SK-N-SH treated with all-trans-retinoic acid at 6 μM for 48 hours (cell line): ENCODE measurements around the gene WFDC5.

ENCODE experiments used
- ATAC-seq: fragments of 200-7000 bp; cut with Tn5 transposase; 3 replicates; pipeline ENCODE4 v1.9.1; 2020; ENCODE audit warnings: mild to moderate bottlenecking, moderate library complexity
- ARNTL ChIP-seq: fragments of 450-650 bp; formaldehyde crosslinking; IDR thresholded peaks from 2 replicates; pipeline ENCODE4 v1.5.0; 2020; ENCODE audit warnings: low read depth, mild to moderate bottlenecking, moderate library complexity, borderline replicate concordance
- BACH2 ChIP-seq: fragments of 250-450 bp; sonication (Bioruptor Pico); IDR thresholded peaks from 2 replicates; pipeline ENCODE4 v1.9.0; 2021; ENCODE audit warnings: mild to moderate bottlenecking, borderline replicate concordance
- CSDC2 ChIP-seq: fragments of 250-450 bp; sonication (Bioruptor Pico); IDR thresholded peaks from 2 replicates; pipeline ENCODE4 v1.5.0; 2020; ENCODE audit warnings: mild to moderate bottlenecking, moderate library complexity
- CSRNP3 ChIP-seq: fragments of 250-450 bp; sonication (Bioruptor Pico); IDR thresholded peaks from 2 replicates; pipeline ENCODE4 v1.5.1; 2021; ENCODE audit warnings: mild to moderate bottlenecking, moderate library complexity
- ESRRG ChIP-seq: fragments of 250-450 bp; sonication (Bioruptor Pico); IDR thresholded peaks from 2 replicates; pipeline ENCODE4 v1.6.1; 2021; ENCODE audit warnings: mild to moderate bottlenecking
- GLIS3 ChIP-seq: fragments of 250-450 bp; sonication (Bioruptor Pico); IDR thresholded peaks from 2 replicates; pipeline ENCODE4 v1.5.0; 2020; ENCODE audit warnings: mild to moderate bottlenecking, moderate library complexity
- ISL1 ChIP-seq: fragments of 250-450 bp; sonication (Bioruptor Pico); IDR thresholded peaks from 2 replicates; pipeline ENCODE4 v2.1.2; 2022; ENCODE audit warnings: mild to moderate bottlenecking, moderate library complexity
- PATZ1 ChIP-seq: fragments of 250-450 bp; sonication (Bioruptor Pico); IDR thresholded peaks from 2 replicates; pipeline ENCODE4 v1.8.0; 2020; ENCODE audit warnings: mild to moderate bottlenecking, moderate library complexity, borderline replicate concordance
- PPARA ChIP-seq: fragments of 250-450 bp; sonication (Bioruptor Pico); IDR thresholded peaks from 2 replicates; pipeline ENCODE4 v1.5.0; 2020; ENCODE audit warnings: mild to moderate bottlenecking, borderline replicate concordance
- RARB ChIP-seq: fragments of 250-450 bp; sonication (Bioruptor Pico); IDR thresholded peaks from 2 replicates; pipeline ENCODE4 v1.8.0; 2021; ENCODE audit warnings: mild to moderate bottlenecking, moderate library complexity
- SNAI2 ChIP-seq: fragments of 250-450 bp; sonication (Bioruptor Pico); IDR thresholded peaks from 2 replicates; pipeline ENCODE4 v1.5.0; 2020; ENCODE audit warnings: mild to moderate bottlenecking, moderate library complexity
- TCF4 ChIP-seq: fragments of 250-450 bp; sonication (Bioruptor Pico); IDR thresholded peaks from 2 replicates; pipeline ENCODE4 v1.8.0; 2021; ENCODE audit warnings: mild to moderate bottlenecking, moderate library complexity, borderline replicate concordance
- TOX ChIP-seq: fragments of 250-450 bp; sonication (Bioruptor Pico); IDR thresholded peaks from 2 replicates; pipeline ENCODE4 v1.8.0; 2021; ENCODE audit warnings: mild to moderate bottlenecking, moderate library complexity, borderline replicate concordance
- TSHZ2 ChIP-seq: fragments of 250-450 bp; sonication (Bioruptor Pico); IDR thresholded peaks from 2 replicates; pipeline ENCODE4 v1.5.0; 2020; ENCODE audit warnings: mild to moderate bottlenecking, moderate library complexity
- ZC3H10 ChIP-seq: fragments of 250-450 bp; sonication (Bioruptor Pico); IDR thresholded peaks from 2 replicates; pipeline ENCODE4 v1.5.1; 2021; ENCODE audit warnings: mild to moderate bottlenecking, moderate library complexity
- ZFP3 ChIP-seq: fragments of 250-450 bp; sonication (Bioruptor Pico); IDR thresholded peaks from 2 replicates; pipeline ENCODE4 v1.5.0; 2020; ENCODE audit warnings: mild to moderate bottlenecking, moderate library complexity
- ZFP30 ChIP-seq: fragments of 450-650 bp; formaldehyde crosslinking; IDR thresholded peaks from 2 replicates; pipeline ENCODE4 v1.5.0; 2022; ENCODE audit warnings: mild to moderate bottlenecking, moderate library complexity
- ZNF565 ChIP-seq: fragments of 450-650 bp; formaldehyde crosslinking; conservative IDR thresholded peaks from 2 replicates; pipeline ENCODE4 v1.5.0; 2020; ENCODE audit warnings: low read depth, mild to moderate bottlenecking, moderate library complexity
- ZNF70 ChIP-seq: fragments of 450-650 bp; formaldehyde crosslinking; IDR thresholded peaks from 2 replicates; pipeline ENCODE4 v1.5.0; 2020; ENCODE audit warnings: mild to moderate bottlenecking, moderate library complexity
- ZNF8 ChIP-seq: fragments of 450-650 bp; formaldehyde crosslinking; IDR thresholded peaks from 2 replicates; pipeline ENCODE4 v1.5.0; 2020; ENCODE audit warnings: mild to moderate bottlenecking, moderate library complexity
- TF ChIP-seq, protein P1 (sequence below): fragments of 250-450 bp; sonication (Bioruptor Pico); IDR thresholded peaks from 2 replicates; pipeline ENCODE4 v1.8.0; 2021; ENCODE audit warnings: low read depth, mild to moderate bottlenecking, moderate library complexity, borderline replicate concordance
- TF ChIP-seq, protein P2 (sequence below): fragments of 250-450 bp; sonication (Bioruptor Pico); IDR thresholded peaks from 2 replicates; pipeline ENCODE4 v1.5.1; 2020; ENCODE audit warnings: low read depth, mild to moderate bottlenecking, moderate library complexity

WFDC5 gene

DNA sequence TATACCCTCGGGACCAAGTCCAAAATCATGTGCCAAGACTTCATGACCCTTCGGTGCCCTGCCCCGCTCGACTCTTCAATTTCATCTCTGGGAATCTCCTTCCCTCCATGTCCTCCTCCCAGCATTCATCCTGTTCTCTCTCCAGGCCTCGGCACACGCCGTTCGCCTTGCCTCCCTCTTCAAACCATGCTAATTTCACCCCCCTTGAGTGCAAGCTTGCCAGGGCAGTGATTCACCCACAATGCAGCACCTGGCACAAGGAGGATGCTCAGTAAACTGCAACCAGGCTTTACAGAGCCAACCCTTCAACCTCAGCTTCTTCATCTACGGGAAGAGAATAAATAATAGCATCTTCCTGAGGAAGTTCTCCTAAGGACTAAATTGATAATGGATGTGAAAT, 18.2 kb downstream of the WFDC5 start (continued):
- no peak for TF ChIP-seq ESRRG (CRISPR knock-in tag)
- TF ChIP-seq ISL1 = no peak
- TF ChIP-seq SNAI2 (CRISPR knock-in tag) = no peak

GRCh38 chr20:45095805-45096238, 19.2 kb downstream of the WFDC5 start:
- TF ChIP-seq, protein P1, sequence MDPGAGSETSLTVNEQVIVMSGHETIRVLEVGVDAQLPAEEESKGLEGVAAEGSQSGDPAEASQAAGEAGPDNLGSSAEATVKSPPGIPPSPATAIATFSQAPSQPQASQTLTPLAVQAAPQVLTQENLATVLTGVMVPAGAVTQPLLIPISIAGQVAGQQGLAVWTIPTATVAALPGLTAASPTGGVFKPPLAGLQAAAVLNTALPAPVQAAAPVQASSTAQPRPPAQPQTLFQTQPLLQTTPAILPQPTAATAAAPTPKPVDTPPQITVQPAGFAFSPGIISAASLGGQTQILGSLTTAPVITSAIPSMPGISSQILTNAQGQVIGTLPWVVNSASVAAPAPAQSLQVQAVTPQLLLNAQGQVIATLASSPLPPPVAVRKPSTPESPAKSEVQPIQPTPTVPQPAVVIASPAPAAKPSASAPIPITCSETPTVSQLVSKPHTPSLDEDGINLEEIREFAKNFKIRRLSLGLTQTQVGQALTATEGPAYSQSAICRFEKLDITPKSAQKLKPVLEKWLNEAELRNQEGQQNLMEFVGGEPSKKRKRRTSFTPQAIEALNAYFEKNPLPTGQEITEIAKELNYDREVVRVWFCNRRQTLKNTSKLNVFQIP (CRISPR knock-in tag) = no peak
- no peak for TF ChIP-seq ARNTL
- no peak for TF ChIP-seq PPARA (CRISPR knock-in tag)
- ATAC-seq = peak; percentile 86; the same call in 2 of the 3 replicates

DNA sequence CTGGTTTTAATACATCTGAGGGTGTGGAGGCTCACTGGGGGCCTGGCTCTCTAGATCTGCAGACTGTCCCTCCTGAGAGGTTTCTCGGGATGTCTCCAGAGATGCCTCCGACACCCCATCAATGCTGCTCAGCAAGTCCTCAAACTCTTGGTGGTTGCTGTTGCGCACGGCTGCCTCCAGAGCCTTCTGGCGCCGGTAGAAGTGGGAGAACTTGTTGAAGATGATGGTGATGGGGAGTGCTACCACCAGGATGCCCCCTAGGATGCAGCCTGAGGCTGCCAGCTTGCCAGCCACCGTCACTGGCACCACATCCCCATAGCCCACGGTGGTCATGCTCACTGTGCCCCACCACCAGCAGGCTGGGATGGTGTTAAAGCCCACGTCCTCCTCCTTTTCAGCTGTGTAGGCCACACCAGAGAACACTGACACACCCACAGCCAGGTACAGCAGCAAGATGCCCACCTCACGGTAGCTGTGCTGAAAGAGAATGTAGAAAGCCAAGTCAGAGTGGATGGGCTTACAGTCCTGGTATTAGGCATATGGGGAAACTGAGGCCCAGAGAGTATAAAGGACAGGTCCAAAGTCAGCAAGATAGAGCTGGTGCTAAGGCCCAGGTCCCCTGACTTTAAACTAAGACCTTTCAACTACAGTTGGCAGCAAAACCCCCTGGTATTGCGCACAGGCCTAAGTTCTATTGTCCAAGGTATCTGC, 20.0 kb downstream of the WFDC5 start:
- peak; percentile 14; the same call in 2 of the 3 replicates for ATAC-seq
- TF ChIP-seq TOX (no peak), PATZ1 (no peak), ZNF8 (no peak), TSHZ2 (no peak), TCF4 (CRISPR knock-in tag) (no peak)

GRCh38 chr20:45094201-45094600, 20.8 kb downstream of the WFDC5 start:
- ATAC-seq = no peak
- TF ChIP-seq RARB (CRISPR knock-in tag) (no peak), ZNF565 (CRISPR knock-in tag) (no peak), PPARA (CRISPR knock-in tag) (no peak), ZFP30 (no peak), CSRNP3 (CRISPR knock-in tag) (no peak), ZNF8 (no peak), TOX (no peak), BACH2 (CRISPR knock-in tag) (no peak), CSDC2 (CRISPR knock-in tag) (no peak), ISL1 (no peak), ZNF70 (CRISPR knock-in tag) (no peak), PATZ1 (no peak), GLIS3 (CRISPR knock-in tag) (no peak), ZFP3 (CRISPR knock-in tag) (no peak), TCF4 (CRISPR knock-in tag) (no peak), ZC3H10 (CRISPR knock-in tag) (no peak), ESRRG (CRISPR knock-in tag) (no peak)
- TF ChIP-seq, protein P2, sequence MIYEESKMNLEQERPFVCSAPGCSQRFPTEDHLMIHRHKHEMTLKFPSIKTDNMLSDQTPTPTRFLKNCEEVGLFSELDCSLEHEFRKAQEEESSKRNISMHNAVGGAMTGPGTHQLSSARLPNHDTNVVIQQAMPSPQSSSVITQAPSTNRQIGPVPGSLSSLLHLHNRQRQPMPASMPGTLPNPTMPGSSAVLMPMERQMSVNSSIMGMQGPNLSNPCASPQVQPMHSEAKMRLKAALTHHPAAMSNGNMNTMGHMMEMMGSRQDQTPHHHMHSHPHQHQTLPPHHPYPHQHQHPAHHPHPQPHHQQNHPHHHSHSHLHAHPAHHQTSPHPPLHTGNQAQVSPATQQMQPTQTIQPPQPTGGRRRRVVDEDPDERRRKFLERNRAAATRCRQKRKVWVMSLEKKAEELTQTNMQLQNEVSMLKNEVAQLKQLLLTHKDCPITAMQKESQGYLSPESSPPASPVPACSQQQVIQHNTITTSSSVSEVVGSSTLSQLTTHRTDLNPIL = no peak
- TF ChIP-seq, protein P1 (CRISPR knock-in tag) = no peak
